B cell (primary cell): ENCODE measurements around the gene DAP.

Source experiments
- CTCF ChIP-seq: fragments of 200-600 bp; IDR thresholded peaks from one replicate; pipeline ENCODE4 v1.8.0; 2022; ENCODE audit warnings: antibody characterized with exemption, mild to moderate bottlenecking
- EZH2 ChIP-seq: IDR thresholded peaks from 2 replicates; pipeline ENCODE4 v1.6.1; 2012; ENCODE audit warnings: borderline replicate concordance, low read depth, mild to moderate bottlenecking, moderate library complexity, low read length; ENCODE audit not compliant: insufficient read depth, poor library complexity, severe bottlenecking

- TF ChIP-seq CTCF (no peak), EZH2 (no peak)
Measured at GRCh38 chr5:10702040-10702629, 58.9 kb downstream of the DAP start.
